Activated B cell treated with CpG ODN at 0.5 μM for 24 hours (primary cell): ENCODE data around the gene ABHD17A. TPM values are rescaled to one million over a fixed set of nuclear protein-coding genes. Genes with fewer than 3 reads are reported as not detected.

Source experiments
- ATAC-seq: fragments of 200-7000 bp; cut with Tn5 transposase; one replicate; pipeline ENCODE4 v1.10.0; 2021; ENCODE audit warnings: low read depth, mild to moderate bottlenecking, moderate library complexity
- CTCF ChIA-PET: fragments of 350-600 bp; sonication (Branson Sonifier 250); formaldehyde crosslinking; loops from one replicate; lab custom pipeline; 2021; ENCODE audit warnings: antibody characterized with exemption; lab: Charles Lee
- POLR2A ChIA-PET: fragments of 350-600 bp; sonication (Branson Sonifier 250); formaldehyde crosslinking; loops from one replicate; lab custom pipeline; 2021; ENCODE audit warnings: antibody characterized with exemption; lab: Charles Lee
- DNase-seq: peaks from one replicate; pipeline ENCODE4 v3.0.0; 2022
- H3K27ac Mint-ChIP-seq: one replicate; pipeline ENCODE4 v1.8.0; 2020; ENCODE audit warnings: mixed read lengths
- H3K27me3 Mint-ChIP-seq: one replicate; pipeline ENCODE4 v1.8.0; 2021; ENCODE audit warnings: mixed read lengths
- H3K36me3 Mint-ChIP-seq: one replicate; pipeline ENCODE4 v1.8.0; 2021; ENCODE audit warnings: low read depth, mixed read lengths
- H3K4me1 Mint-ChIP-seq: one replicate; pipeline ENCODE4 v1.8.0; 2021; ENCODE audit warnings: mixed read lengths
- H3K4me3 Mint-ChIP-seq: one replicate; pipeline ENCODE4 v1.8.0; 2020; ENCODE audit warnings: mild to moderate bottlenecking, mixed read lengths
- H3K9me3 Mint-ChIP-seq: one replicate; pipeline ENCODE4 v1.8.0; 2020; ENCODE audit warnings: mixed read lengths
- CTCF ChIP-seq: fragments of 200-600 bp; IDR thresholded peaks from one replicate; pipeline ENCODE4 v1.8.0; 2022; ENCODE audit warnings: antibody characterized with exemption, mild to moderate bottlenecking
- intact Hi-C: fragments of 100-400 bp; cut with micrococcal nuclease; formaldehyde crosslinking; loops from one replicate; pipeline ENCODE4 v1.15.1; 2024
- total RNA-seq: library from RNA; stranded (reverse); gene quantifications from 2 replicates; pipeline ENCODE4 v1.2.3, GENCODE V29; 2022

Gene ABHD17A
- total RNA-seq, 1 donor from 2014 or later = 64.3 TPM

- Mint-ChIP-seq H3K9me3 (no peaks in the 10 kb centered on the region), H3K4me3 (no peak overlapping the region), H3K27me3 (no peaks in the 10 kb centered on the region), H3K36me3 (peaks cover 42% of the 10 kb centered on the region), H3K4me1 (peaks cover 5% of the 10 kb centered on the region), H3K27ac (peak overlapping the region; percentile 35)
- ChIA-PET CTCF (no interaction called here), POLR2A (interaction anchor here (0.6 to 2.2 kb wide), 8 partner anchors 17 to 553 kb away, joined by 3 to 8 read pairs (median 6); partner anchors contain the start of genes ADAT3, GADD45B and SCAMP4)
- intact Hi-C loops = no loop called here
- ATAC-seq = no peak
- TF ChIP-seq CTCF = no peak
- DNase-seq = no peak
These were observed 37.5 kb upstream of the ABHD17A start for GRCh38 chr19:1922803-1923202.

- Mint-ChIP-seq H3K36me3 (peaks cover 46% of the 10 kb centered on the region), H3K4me1 (peaks cover 2% of the 10 kb centered on the region), H3K4me3 (no peak overlapping the region), H3K9me3 (no peaks in the 10 kb centered on the region), H3K27me3 (no peaks in the 10 kb centered on the region), H3K27ac (no peak overlapping the region)
- ATAC-seq = no peak
- CTCF ChIA-PET = no interaction called here
- no peak for DNase-seq
- TF ChIP-seq CTCF = no peak
- POLR2A ChIA-PET = interaction anchor here (0.6 kb wide), 1 partner anchor 131 kb away, joined by 4 read pairs; no protein-coding TSS in a partner anchor
- intact Hi-C loops = no loop called here
These were observed 36.5 kb upstream of the ABHD17A start for GRCh38 chr19:1921825-1922224.

- POLR2A ChIA-PET = interaction anchor here (0.6 kb wide), 1 partner anchor 916 kb away, joined by 6 read pairs; no protein-coding TSS in a partner anchor
These were observed 36.0 kb upstream of the ABHD17A start for GRCh38 chr19:1921326-1921725.

GRCh38 chr19:1920644-1921043 is 35.3 kb upstream of the ABHD17A start:
- no peak overlapping the region for H3K27ac Mint-ChIP-seq
- ChIA-PET POLR2A (no interaction called here), CTCF (no interaction called here)
- peaks cover 2% of the 10 kb centered on the region for H3K4me1 Mint-ChIP-seq
- no peaks in the 10 kb centered on the region for H3K27me3 Mint-ChIP-seq
- ATAC-seq (no peak), DNase-seq (no peak)
- H3K36me3 Mint-ChIP-seq = peaks cover 49% of the 10 kb centered on the region
- intact Hi-C loops = no loop called here
- H3K9me3 Mint-ChIP-seq = no peaks in the 10 kb centered on the region
- TF ChIP-seq CTCF = no peak
- H3K4me3 Mint-ChIP-seq = no peak overlapping the region

More at GRCh38 chr19:1921326-1921725, 36.0 kb upstream of the ABHD17A start:
- H3K9me3 Mint-ChIP-seq = no peaks in the 10 kb centered on the region
- peaks cover 2% of the 10 kb centered on the region for H3K4me1 Mint-ChIP-seq
- H3K27me3 Mint-ChIP-seq = no peaks in the 10 kb centered on the region
- CTCF ChIA-PET = no interaction called here
- DNase-seq (no peak), ATAC-seq (no peak)
- H3K27ac Mint-ChIP-seq = no peak overlapping the region
- no peak for TF ChIP-seq CTCF
- no peak overlapping the region for H3K4me3 Mint-ChIP-seq
- intact Hi-C loops = no loop called here
- peaks cover 46% of the 10 kb centered on the region for H3K36me3 Mint-ChIP-seq

- ChIA-PET POLR2A (interaction anchor here (0.7 kb wide), 1 partner anchor 270 kb away, joined by 6 read pairs; no protein-coding TSS in a partner anchor), CTCF (no interaction called here)
- TF ChIP-seq CTCF = no peak
- H3K27ac Mint-ChIP-seq = no peak overlapping the region
- intact Hi-C loops = no loop called here
- no peak overlapping the region for H3K4me3 Mint-ChIP-seq
- ATAC-seq (no peak), DNase-seq (no peak)
- no peaks in the 10 kb centered on the region for H3K27me3 Mint-ChIP-seq
- no peaks in the 10 kb centered on the region for H3K9me3 Mint-ChIP-seq
- H3K36me3 Mint-ChIP-seq = peaks cover 42% of the 10 kb centered on the region
- H3K4me1 Mint-ChIP-seq = no peaks in the 10 kb centered on the region
These were observed 33.7 kb upstream of the ABHD17A start for GRCh38 chr19:1918975-1919374.
